ENCODE results near the gene SHLD1. TPM values are rescaled to one million over a fixed set of nuclear protein-coding genes. Genes with fewer than 3 reads are reported as not detected.
"Not testable (repeated sequence)": the region's sequence is repeated elsewhere in the genome, so short reads cannot be mapped to it uniquely, and the experiment has no call there.

SHLD1 gene
- total RNA-seq, 1 experiment from 2014 or later, result 2.4 TPM

DNA sequence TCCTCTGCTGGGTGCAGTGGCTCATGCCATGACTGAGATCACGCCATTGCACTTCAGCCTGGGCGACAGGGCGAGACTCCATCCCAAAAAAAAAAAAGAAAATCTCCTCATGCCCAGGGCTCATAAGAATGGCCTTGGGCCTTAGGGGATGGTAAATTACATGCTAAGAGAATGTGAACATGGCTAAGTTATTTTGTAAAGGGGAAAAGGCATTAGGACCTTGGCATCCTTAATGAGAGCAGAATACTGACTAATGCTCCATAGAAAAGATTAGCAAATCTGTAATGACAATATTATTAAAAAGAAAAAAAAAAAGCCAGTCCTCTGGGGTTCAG is 12.6 kb upstream of the SHLD1 start (continued):
- TF ChIP-seq POLR2A (IDR thresholded peaks at IDR 0.05; ENCODE audit: borderline replicate concordance, extremely low read depth, insufficient read depth, insufficient read length), result no peak
- no peak for TF ChIP-seq EZH2 (IDR thresholded peaks at IDR 0.05)

DNA sequence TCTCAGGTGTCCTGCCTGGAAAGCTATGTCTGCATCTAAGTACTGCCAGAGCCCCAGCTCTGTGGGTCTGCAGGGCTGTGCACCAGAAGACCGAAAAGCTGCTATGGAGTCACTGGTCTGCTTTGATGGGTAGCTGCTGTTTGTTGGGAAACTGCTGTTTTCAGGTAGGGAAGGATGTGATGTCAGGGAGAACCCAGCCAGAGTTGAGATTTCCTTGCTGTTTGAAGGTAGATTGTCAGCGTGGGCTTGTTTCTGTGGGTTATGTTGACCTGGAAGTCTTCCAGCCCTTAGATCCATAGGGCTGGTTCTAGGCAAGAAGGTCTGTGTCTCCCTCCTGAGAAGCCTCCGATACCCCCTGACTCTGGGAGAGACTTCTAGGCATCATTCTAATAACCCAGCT is 12.2 kb upstream of the SHLD1 start:
- Histone ChIP-seq H3K9me2 (ENCODE audit: insufficient read depth) (no peaks in the 10 kb centered on the region), H3K4me3 (replicated peaks in 1 of 2; ENCODE audit: low read depth in 1 of 2, low read length in 2 of 2) (no peak overlapping the region), H3K27ac (ENCODE audit: low read depth, low read length) (no peak overlapping the region), H3K27me3 (ENCODE audit: insufficient read depth, low read length) (no peaks in the 10 kb centered on the region), H3K4me2 (ENCODE audit: low read length) (no peak overlapping the region), H3K4me1 (ENCODE audit: control insufficient read depth in 1 of 2, insufficient read depth in 2 of 2, low read length in 2 of 2) (peaks cover 7 to 20% of the 10 kb centered on the region in 2 experiments; a peak in 3 of 4 replicates), H4K20me1 (ENCODE audit: insufficient read depth) (no peaks in the 10 kb centered on the region), H3K79me2 (ENCODE audit: insufficient read depth, low read length) (no peaks in the 10 kb centered on the region), H3K9me3 (ENCODE audit: control insufficient read depth in 1 of 2, insufficient read depth in 1 of 2, low read depth in 1 of 2, low read length in 2 of 2) (no peaks in the 10 kb centered on the region), H3K36me3 (ENCODE audit: control insufficient read depth in 1 of 2, insufficient read depth in 2 of 2, low read length in 2 of 2) (no peaks in the 10 kb centered on the region), H3K9ac (ENCODE audit: low read length) (no peak overlapping the region), H2AFZ (ENCODE audit: low read depth, low read length, poor library complexity, severe bottlenecking) (no peak overlapping the region)
- DNase-seq (ENCODE audit: low read depth, low spot score) (no peak), ATAC-seq (no peak)
- no TSS peak for BruUV-seq (replicated peaks)
- CTCF ChIA-PET, result no interaction called here
- no peak for TF ChIP-seq SRF (IDR thresholded peaks at IDR 0.05; ENCODE audit: low read depth)
- no peak for TF ChIP-seq POLR2AphosphoS5 (IDR thresholded peaks at IDR 0.05; ENCODE audit: low read depth, low read length)
- POLR2A ChIA-PET, result no interaction called here
- RAD21 ChIA-PET (ENCODE audit: low non-redundant PET in 1 of 2, low total read pairs in 2 of 2, uncharacterized antibody in 2 of 2, unreplicated experiment in 2 of 2), result no interaction called here
- intact Hi-C loops (cut with micrococcal nuclease), result no loop called here

DNA sequence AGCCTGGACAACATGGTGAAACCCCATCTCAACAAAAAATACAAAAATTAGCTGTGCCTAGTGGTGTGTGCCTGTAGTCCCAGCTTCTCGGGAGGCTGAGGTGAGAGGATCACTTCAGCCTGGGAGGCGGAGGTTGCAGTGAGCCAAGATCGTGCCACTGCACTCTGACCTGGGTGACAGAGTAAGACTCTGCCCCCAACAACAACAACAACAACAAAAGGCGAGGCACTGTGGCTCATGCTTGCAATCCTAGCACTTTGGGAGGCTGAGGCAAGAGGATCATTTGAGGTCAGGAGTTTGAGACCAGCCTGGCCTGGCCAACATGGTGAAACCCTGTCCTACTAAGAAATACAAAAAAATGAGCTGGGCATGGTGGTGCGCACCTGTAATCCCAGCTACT is 9.6 kb upstream of the SHLD1 start:
- H3K79me2 ChIP-seq (ENCODE audit: insufficient read depth, low read length); H3K9me2 ChIP-seq (ENCODE audit: insufficient read depth); H3K27ac ChIP-seq (ENCODE audit: low read depth, low read length); intact Hi-C loops (cut with micrococcal nuclease); DNase-seq (ENCODE audit: low read depth, low spot score); H3K9me3 ChIP-seq (ENCODE audit: control insufficient read depth in 1 of 2, insufficient read depth in 1 of 2, low read depth in 1 of 2, low read length in 2 of 2); ATAC-seq; RAD21 ChIA-PET (ENCODE audit: low non-redundant PET in 1 of 2, low total read pairs in 2 of 2, uncharacterized antibody in 2 of 2, unreplicated experiment in 2 of 2); CTCF ChIA-PET; H3K27me3 ChIP-seq (ENCODE audit: insufficient read depth, low read length); H3K4me3 ChIP-seq (replicated peaks in 1 of 2; ENCODE audit: low read depth in 1 of 2, low read length in 2 of 2); H2AFZ ChIP-seq (ENCODE audit: low read depth, low read length, poor library complexity, severe bottlenecking); H3K4me2 ChIP-seq (ENCODE audit: low read length); BruUV-seq (replicated peaks); H4K20me1 ChIP-seq (ENCODE audit: insufficient read depth); H3K9ac ChIP-seq (ENCODE audit: low read length); H3K36me3 ChIP-seq (ENCODE audit: control insufficient read depth in 1 of 2, insufficient read depth in 2 of 2, low read length in 2 of 2): not testable (repeated sequence)
- H3K4me1 ChIP-seq (ENCODE audit: control insufficient read depth in 1 of 2, insufficient read depth in 2 of 2, low read length in 2 of 2), result peaks cover 7 to 20% of the 10 kb centered on the region in 2 experiments; a peak in 3 of 4 replicates
- POLR2A ChIA-PET, result interaction anchor here (1.2 kb wide), 1 partner anchor 9 kb away, joined by 3 read pairs; no protein-coding TSS in a partner anchor

All from HCT116 (cell line).